Loucy (cell line): ENCODE measurements around the gene SPP1.

ENCODE experiments used
- H2AFZ ChIP-seq: fragments of 200-600 bp; sonication (generic); 2 replicates; pipeline ENCODE4 v1.6.0; 2016; ENCODE audit warnings: antibody characterized with exemption, mild to moderate bottlenecking, low read length, moderate library complexity
- H3F3A ChIP-seq: fragments of 200-600 bp; 2 replicates; pipeline ENCODE4 v1.6.0; 2016; ENCODE audit warnings: antibody characterized with exemption, low read depth, mild to moderate bottlenecking
- H3K27me3 ChIP-seq: fragments of 200-600 bp; sonication (generic); 2 replicates; pipeline ENCODE4 v1.6.1; 2014; ENCODE audit warnings: low read length, mild to moderate bottlenecking; ENCODE audit not compliant: insufficient read depth, poor library complexity, severe bottlenecking
- H3K36me3 ChIP-seq: fragments of 200-600 bp; sonication (generic); 2 replicates; pipeline ENCODE4 v1.6.1; 2016; ENCODE audit warnings: low read length; ENCODE audit not compliant: insufficient read depth
- H3K4me1 ChIP-seq: fragments of 200-600 bp; sonication (generic); 2 replicates; pipeline ENCODE4 v1.5.1; 2014; ENCODE audit warnings: low read length, mild to moderate bottlenecking; ENCODE audit not compliant: insufficient read depth, poor library complexity, severe bottlenecking
- H3K4me2 ChIP-seq: fragments of 200-600 bp; sonication (generic); 2 replicates; pipeline ENCODE4 v1.6.0; 2014; ENCODE audit warnings: antibody characterized with exemption, low read length, low read depth, mild to moderate bottlenecking; ENCODE audit not compliant: poor library complexity, severe bottlenecking
- H3K4me3 ChIP-seq: fragments of 200-600 bp; sonication (generic); 2 replicates; pipeline ENCODE4 v1.5.1; 2014; ENCODE audit warnings: low read length, mild to moderate bottlenecking, mixed read lengths; ENCODE audit not compliant: poor library complexity, severe bottlenecking
- H3K79me2 ChIP-seq: fragments of 200-600 bp; sonication (generic); 2 replicates; pipeline ENCODE4 v1.6.1; 2014; ENCODE audit warnings: low read length; ENCODE audit not compliant: insufficient read depth
- H3K9ac ChIP-seq: fragments of 200-600 bp; sonication (generic); 2 replicates; pipeline ENCODE4 v1.6.0; 2014; ENCODE audit warnings: mild to moderate bottlenecking, low read depth, low read length, moderate library complexity; ENCODE audit not compliant: poor library complexity, severe bottlenecking
- H3K9me2 ChIP-seq: fragments of 200-600 bp; sonication (generic); replicated peaks from 2 replicates; pipeline ENCODE4 v1.6.1; 2016; ENCODE audit warnings: low read depth, low read length, mixed read lengths
- H3K9me3 ChIP-seq: fragments of 200-600 bp; sonication (generic); 2 replicates; pipeline ENCODE4 v1.6.1; 2014; ENCODE audit warnings: mild to moderate bottlenecking, antibody characterized with exemption, low read length, low read depth; ENCODE audit not compliant: insufficient read depth
- H4K20me1 ChIP-seq: fragments of 200-600 bp; sonication (generic); 2 replicates; pipeline ENCODE4 v1.6.0; 2014; ENCODE audit warnings: antibody characterized with exemption, low read length, mild to moderate bottlenecking; ENCODE audit not compliant: insufficient read depth, poor library complexity, severe bottlenecking
- CTCF ChIP-seq: fragments of 200-600 bp; sonication (generic); conservative IDR thresholded peaks from 2 replicates; pipeline ENCODE4 v1.5.1; 2014; ENCODE audit warnings: mild to moderate bottlenecking, antibody characterized with exemption, low read length
- EZH2phosphoT487 ChIP-seq: fragments of 200-600 bp; IDR thresholded peaks from 2 replicates; pipeline ENCODE4 v1.6.1; 2018; ENCODE audit warnings: antibody characterized with exemption, mild to moderate bottlenecking, moderate library complexity, borderline replicate concordance

The SPP1 gene

GRCh38 chr4:87941537-87942392 lies 33.7 kb upstream of the SPP1 start:
- Histone ChIP-seq H3K4me2 (no peak overlapping the region), H3K4me1 (no peaks in the 10 kb centered on the region), H2AFZ (no peak overlapping the region), H3K9ac (no peak overlapping the region), H3K4me3 (no peak overlapping the region), H3K27me3 (no peaks in the 10 kb centered on the region), H3F3A (no peaks in the 10 kb centered on the region), H3K79me2 (no peaks in the 10 kb centered on the region), H3K9me2 (no peaks in the 10 kb centered on the region), H4K20me1 (no peaks in the 10 kb centered on the region), H3K36me3 (no peaks in the 10 kb centered on the region), H3K9me3 (no peaks in the 10 kb centered on the region)
- TF ChIP-seq CTCF = no peak
- TF ChIP-seq EZH2phosphoT487 = no peak

- Histone ChIP-seq H3F3A (no peaks in the 10 kb centered on the region), H3K4me1 (no peaks in the 10 kb centered on the region), H3K4me2 (no peak overlapping the region), H3K4me3 (no peak overlapping the region), H3K9me2 (no peaks in the 10 kb centered on the region), H3K27me3 (no peaks in the 10 kb centered on the region), H3K36me3 (no peaks in the 10 kb centered on the region), H3K9me3 (no peaks in the 10 kb centered on the region), H2AFZ (no peak overlapping the region), H4K20me1 (no peaks in the 10 kb centered on the region), H3K79me2 (no peaks in the 10 kb centered on the region), H3K9ac (no peak overlapping the region)
- TF ChIP-seq CTCF = no peak
Measured at GRCh38 chr4:87943660-87944149, 31.8 kb upstream of the SPP1 start.

- H3K4me3 ChIP-seq = no peak overlapping the region
- no peaks in the 10 kb centered on the region for H3K9me3 ChIP-seq
- no peak overlapping the region for H2AFZ ChIP-seq
- no peak overlapping the region for H3K9ac ChIP-seq
- H3K4me2 ChIP-seq = no peak overlapping the region
- no peaks in the 10 kb centered on the region for H3K27me3 ChIP-seq
- H3K4me1 ChIP-seq = no peaks in the 10 kb centered on the region
- no peaks in the 10 kb centered on the region for H3F3A ChIP-seq
- no peaks in the 10 kb centered on the region for H3K36me3 ChIP-seq
- H4K20me1 ChIP-seq = no peaks in the 10 kb centered on the region
- TF ChIP-seq EZH2phosphoT487 = no peak
- no peak for TF ChIP-seq CTCF
- no peaks in the 10 kb centered on the region for H3K9me2 ChIP-seq
- H3K79me2 ChIP-seq = no peaks in the 10 kb centered on the region
Measured at GRCh38 chr4:87944967-87945366, 30.5 kb upstream of the SPP1 start.
